GM19328 (cell line): ENCODE data around the gene SDHC.
A peak's percentile ranks its signal among the peaks of the same experiment; 100 is the strongest.
"Not testable (repeated sequence)": the region's sequence is repeated elsewhere in the genome, so short reads cannot be mapped to it uniquely, and the experiment has no call there.

Experiments
- ATAC-seq: cut with Tn5 transposase; IDR thresholded peaks from one replicate; pipeline ENCODE4 v1.9.1; 2021; ENCODE audit warnings: mild to moderate bottlenecking, moderate library complexity; ENCODE audit not compliant: unreplicated experiment

SDHC gene

GRCh38 chr1:161381707-161382106, 67.5 kb downstream of the SDHC start:
- ATAC-seq: no peak

GRCh38 chr1:161382214-161383019, 68.2 kb downstream of the SDHC start:
- no peak for ATAC-seq

- ATAC-seq: no peak
These were observed 74.5 kb downstream of the SDHC start for GRCh38 chr1:161388639-161389038.

- not testable (repeated sequence) for ATAC-seq
These were observed 75.0 kb downstream of the SDHC start for GRCh38 chr1:161389158-161389557.

- peak; percentile 75 for ATAC-seq
These were observed 75.7 kb downstream of the SDHC start for GRCh38 chr1:161389691-161390558.

- no peak for ATAC-seq
These were observed 76.3 kb downstream of the SDHC start for GRCh38 chr1:161390559-161390858.

GRCh38 chr1:161391136-161391535, 77.0 kb downstream of the SDHC start:
- ATAC-seq: not testable (repeated sequence)

GRCh38 chr1:161391611-161392010, 77.4 kb downstream of the SDHC start:
- no peak for ATAC-seq

- no peak for ATAC-seq
These were observed 79.0 kb downstream of the SDHC start for GRCh38 chr1:161393151-161393550.

GRCh38 chr1:161397038-161397437, 82.9 kb downstream of the SDHC start:
- not testable (repeated sequence) for ATAC-seq

- peak; percentile 7 for ATAC-seq
These were observed 84.7 kb downstream of the SDHC start for GRCh38 chr1:161398900-161399256.

- peak; percentile 77 for ATAC-seq
These were observed 85.2 kb downstream of the SDHC start for GRCh38 chr1:161399257-161399998.

- ATAC-seq: no peak
These were observed 88.3 kb downstream of the SDHC start for GRCh38 chr1:161402446-161402845.

- no peak for ATAC-seq
These were observed 89.9 kb downstream of the SDHC start for GRCh38 chr1:161404051-161404597.

GRCh38 chr1:161406551-161406950, 92.4 kb downstream of the SDHC start:
- ATAC-seq: not testable (repeated sequence)

- no peak for ATAC-seq
These were observed 93.3 kb downstream of the SDHC start for GRCh38 chr1:161407451-161407985.

GRCh38 chr1:161408429-161409052, 94.4 kb downstream of the SDHC start:
- no peak for ATAC-seq

GRCh38 chr1:161409848-161410635, 95.9 kb downstream of the SDHC start:
- not testable (repeated sequence) for ATAC-seq

GRCh38 chr1:161410636-161410970, 96.4 kb downstream of the SDHC start:
- not testable (repeated sequence) for ATAC-seq
